Ishikawa (cell line): Measurements from ENCODE around the gene VPS33A.

Source experiments
- CEBPB ChIP-seq: IDR thresholded peaks from 2 replicates; pipeline ENCODE4 v1.6.1; 2012
- CREB1 ChIP-seq: IDR thresholded peaks from 2 replicates; pipeline ENCODE4 v1.6.1; 2012; ENCODE audit warnings: low read depth
- EGR1 ChIP-seq: IDR thresholded peaks from 2 replicates; pipeline ENCODE4 v1.6.1; 2012
- EP300 ChIP-seq: IDR thresholded peaks from 2 replicates; pipeline ENCODE4 v1.6.1; 2012; ENCODE audit warnings: borderline replicate concordance
- FOXM1 ChIP-seq: IDR thresholded peaks from 2 replicates; pipeline ENCODE4 v1.6.1; 2012; ENCODE audit warnings: low read depth, borderline replicate concordance
- MAX ChIP-seq: IDR thresholded peaks from 2 replicates; pipeline ENCODE4 v1.6.1; 2012
- NFIC ChIP-seq: IDR thresholded peaks from 2 replicates; pipeline ENCODE4 v1.6.1; 2012
- RAD21 ChIP-seq: IDR thresholded peaks from 2 replicates; pipeline ENCODE4 v1.6.1; 2012; ENCODE audit warnings: low read depth
- REST ChIP-seq: IDR thresholded peaks from 2 replicates; pipeline ENCODE4 v1.6.1; 2012; ENCODE audit warnings: low read depth, mild to moderate bottlenecking
- TAF1 ChIP-seq: IDR thresholded peaks from 2 replicates; pipeline ENCODE4 v1.6.1; 2012; ENCODE audit warnings: low read depth, mild to moderate bottlenecking
- TCF12 ChIP-seq: IDR thresholded peaks from 2 replicates; pipeline ENCODE4 v1.6.1; 2012; ENCODE audit warnings: low read depth
- TEAD4 ChIP-seq: IDR thresholded peaks from 2 replicates; pipeline ENCODE4 v1.6.1; 2012
- YY1 ChIP-seq: IDR thresholded peaks from 2 replicates; pipeline ENCODE4 v1.6.1; 2012; ENCODE audit warnings: low read depth
- ZBTB7A ChIP-seq: IDR thresholded peaks from 2 replicates; pipeline ENCODE4 v1.6.1; 2012; ENCODE audit warnings: low read depth
- TF ChIP-seq, protein P1 (sequence below): IDR thresholded peaks from 2 replicates; pipeline ENCODE4 v1.6.1; 2012

Gene VPS33A

DNA sequence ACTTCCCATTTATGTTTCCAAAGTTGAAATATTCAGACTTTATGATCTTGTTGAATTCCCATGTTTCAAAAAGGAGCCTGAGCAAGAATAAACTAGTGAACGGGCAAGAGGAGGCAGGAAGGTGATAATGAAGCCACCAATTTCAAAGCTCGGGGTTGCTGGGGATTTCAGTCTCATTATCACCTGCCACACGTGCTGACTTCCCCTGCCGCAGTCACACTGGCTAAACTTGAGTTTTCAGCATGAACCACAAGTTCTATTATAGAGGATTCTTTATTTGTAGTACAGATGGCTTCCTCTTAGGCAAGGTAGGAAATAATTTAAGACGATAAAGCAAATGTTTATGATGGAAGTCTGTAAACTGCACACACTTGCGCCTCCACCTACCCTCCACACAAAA lies 22.3 kb downstream of the VPS33A start:
- no peak for TF ChIP-seq EP300
- TF ChIP-seq ZBTB7A, result no peak
- no peak for TF ChIP-seq FOXM1
- no peak for TF ChIP-seq CREB1
- TF ChIP-seq REST, result no peak
- TF ChIP-seq, protein P1, sequence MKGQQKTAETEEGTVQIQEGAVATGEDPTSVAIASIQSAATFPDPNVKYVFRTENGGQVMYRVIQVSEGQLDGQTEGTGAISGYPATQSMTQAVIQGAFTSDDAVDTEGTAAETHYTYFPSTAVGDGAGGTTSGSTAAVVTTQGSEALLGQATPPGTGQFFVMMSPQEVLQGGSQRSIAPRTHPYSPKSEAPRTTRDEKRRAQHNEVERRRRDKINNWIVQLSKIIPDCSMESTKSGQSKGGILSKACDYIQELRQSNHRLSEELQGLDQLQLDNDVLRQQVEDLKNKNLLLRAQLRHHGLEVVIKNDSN, result no peak
- no peak for TF ChIP-seq NFIC
- TF ChIP-seq TCF12, result no peak
- no peak for TF ChIP-seq MAX
- TF ChIP-seq EGR1, result no peak
- TF ChIP-seq TEAD4, result no peak
- no peak for TF ChIP-seq YY1
- TF ChIP-seq TAF1, result no peak
- TF ChIP-seq CEBPB, result no peak

DNA sequence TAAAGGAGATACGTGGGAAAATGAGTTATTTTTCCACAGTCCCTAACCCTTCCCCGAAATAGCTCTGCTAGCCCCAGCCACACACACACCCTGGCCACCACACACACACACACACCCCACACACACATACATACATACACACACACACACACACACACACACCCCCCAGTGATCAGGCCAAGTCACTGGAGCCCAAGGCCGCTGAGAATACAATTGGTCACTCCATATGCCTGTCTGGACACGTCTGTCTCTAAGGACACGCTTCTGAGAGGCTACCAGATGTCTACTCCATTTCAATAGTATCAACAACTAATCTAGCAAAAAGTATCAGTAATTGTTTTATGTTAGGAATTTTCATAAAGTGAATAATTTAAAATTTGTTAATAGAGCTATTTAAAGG lies 27.4 kb downstream of the VPS33A start:
- TF ChIP-seq EGR1 (no peak), CREB1 (no peak), CEBPB (no peak), TAF1 (no peak), ZBTB7A (no peak)

DNA sequence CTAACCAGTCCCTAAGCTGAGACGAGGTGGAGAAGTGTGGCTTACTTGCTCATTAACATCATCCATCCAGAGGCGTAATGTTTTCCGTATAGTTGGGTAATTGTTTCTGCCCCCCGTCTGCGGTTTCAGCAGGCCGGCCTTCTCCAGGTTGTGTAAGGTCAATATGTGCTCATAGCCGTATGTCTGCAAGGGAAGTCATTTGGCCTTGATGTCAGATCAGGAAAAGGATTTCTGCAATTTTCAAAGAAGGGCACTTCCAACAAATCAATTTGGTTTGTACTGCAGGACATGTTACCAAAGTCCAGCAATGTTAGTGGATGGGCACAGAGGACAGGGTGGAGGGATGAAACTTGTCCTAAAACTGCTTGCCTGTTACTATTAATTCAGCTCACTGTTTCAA lies 30.6 kb downstream of the VPS33A start:
- TF ChIP-seq EGR1 (no peak), TEAD4 (no peak), CREB1 (no peak), REST (no peak)
- TF ChIP-seq, protein P1, result no peak

- TF ChIP-seq TCF12 (no peak), CREB1 (no peak), REST (no peak), EP300 (no peak), FOXM1 (no peak), CEBPB (no peak)
- TF ChIP-seq, protein P1, result no peak
These were observed 33.6 kb downstream of the VPS33A start for GRCh38 chr12:122232691-122233090.

DNA sequence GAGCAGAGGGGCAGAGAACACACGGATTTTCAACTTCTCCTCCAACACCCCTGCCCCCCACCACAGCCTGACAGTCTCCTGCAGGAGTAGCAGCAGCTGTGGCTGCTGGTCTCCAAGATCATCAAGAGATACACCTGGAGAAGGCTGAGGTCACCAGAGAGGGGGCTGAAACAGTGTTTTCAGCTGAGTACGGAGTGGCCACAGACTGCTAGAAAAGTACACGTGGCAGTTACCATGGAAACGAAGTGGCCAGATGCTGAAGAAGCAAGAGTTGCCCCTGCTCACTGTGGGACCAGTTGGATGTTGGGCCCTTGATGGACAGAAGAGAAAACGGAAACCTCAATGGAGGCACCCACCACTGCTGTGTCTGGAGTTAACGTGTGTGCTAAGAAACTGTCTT lies 35.5 kb downstream of the VPS33A start:
- TF ChIP-seq MAX (no peak), CEBPB (no peak), YY1 (no peak), RAD21 (no peak), FOXM1 (no peak)
